Measurements from ENCODE around the gene MYO6.
"Not testable (repeated sequence)": the region's sequence is repeated elsewhere in the genome, so short reads cannot be mapped to it uniquely, and the experiment has no call there.

The MYO6 gene

DNA sequence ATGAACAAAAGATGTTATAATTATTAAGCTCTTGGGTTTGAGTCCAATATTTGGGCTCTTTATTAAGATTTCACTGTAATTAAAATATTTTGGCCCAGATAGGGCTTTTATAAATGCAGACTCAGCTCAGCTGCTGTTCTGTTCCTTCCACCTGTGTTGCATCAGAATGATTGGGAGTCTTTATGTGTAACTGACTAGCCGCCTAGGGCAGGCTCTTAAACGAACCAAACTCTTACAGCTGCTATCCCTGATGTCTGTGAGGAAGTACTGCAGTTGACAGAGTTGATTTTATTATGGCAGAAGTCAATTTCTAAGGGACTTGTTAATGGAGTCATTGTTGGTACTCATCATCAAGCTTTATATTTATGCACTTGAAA is 144.7 kb downstream of the MYO6 start:
- no peak for DNase-seq

DNA sequence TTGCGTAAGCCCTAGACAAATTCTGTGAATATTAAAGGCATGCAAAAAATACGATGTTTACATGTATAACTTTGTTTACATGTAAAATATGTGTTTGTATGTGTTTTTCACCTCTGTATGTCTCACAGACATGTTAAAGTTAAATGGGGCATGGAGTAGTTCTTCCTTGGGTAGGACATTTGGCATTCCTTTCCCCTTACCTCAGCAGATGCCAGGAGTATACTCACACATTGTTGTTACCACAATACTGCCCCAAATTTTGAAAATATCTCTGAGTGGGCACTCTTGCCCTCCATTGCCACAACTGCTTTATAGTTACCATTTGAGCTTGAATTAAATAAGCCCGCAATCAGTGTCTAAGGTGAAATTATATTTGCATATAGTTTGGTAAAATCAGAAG is 147.5 kb downstream of the MYO6 start:
- no peak for DNase-seq

DNA sequence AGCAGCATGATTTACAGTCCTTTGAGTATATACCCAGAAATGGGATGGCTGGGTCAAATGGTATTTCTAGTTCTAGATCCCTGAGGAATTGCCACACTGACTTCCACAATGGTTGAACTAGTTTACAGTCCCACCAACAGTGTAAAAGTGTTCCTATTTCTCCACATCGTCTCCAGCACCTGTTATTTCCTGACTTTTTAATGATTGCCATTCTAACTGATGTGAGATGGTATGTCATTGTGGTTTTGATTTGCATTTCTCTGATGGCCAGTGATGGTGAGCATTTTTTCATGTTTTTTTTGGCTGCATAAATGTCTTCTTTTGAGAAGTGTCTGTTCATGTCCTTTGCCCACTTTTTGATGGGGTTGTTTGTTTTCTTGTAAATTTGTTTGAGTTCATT is 151.2 kb downstream of the MYO6 start:
- DNase-seq, result not testable (repeated sequence)

GRCh38 chr6:75905129-75905528 is 156.1 kb downstream of the MYO6 start:
- not testable (repeated sequence) for DNase-seq

- no peak for DNase-seq
These were observed 157.8 kb downstream of the MYO6 start for GRCh38 chr6:75906871-75907270.

- no peak for DNase-seq
These were observed 158.4 kb downstream of the MYO6 start for GRCh38 chr6:75907444-75907843.

- DNase-seq, result no peak
These were observed 164.0 kb downstream of the MYO6 start for GRCh38 chr6:75913040-75913439.

- DNase-seq, result peak; percentile 48
These were observed 173.2 kb downstream of the MYO6 start for GRCh38 chr6:75922226-75922625.

GRCh38 chr6:75926293-75927168 is 177.5 kb downstream of the MYO6 start:
- DNase-seq, result no peak

DNA sequence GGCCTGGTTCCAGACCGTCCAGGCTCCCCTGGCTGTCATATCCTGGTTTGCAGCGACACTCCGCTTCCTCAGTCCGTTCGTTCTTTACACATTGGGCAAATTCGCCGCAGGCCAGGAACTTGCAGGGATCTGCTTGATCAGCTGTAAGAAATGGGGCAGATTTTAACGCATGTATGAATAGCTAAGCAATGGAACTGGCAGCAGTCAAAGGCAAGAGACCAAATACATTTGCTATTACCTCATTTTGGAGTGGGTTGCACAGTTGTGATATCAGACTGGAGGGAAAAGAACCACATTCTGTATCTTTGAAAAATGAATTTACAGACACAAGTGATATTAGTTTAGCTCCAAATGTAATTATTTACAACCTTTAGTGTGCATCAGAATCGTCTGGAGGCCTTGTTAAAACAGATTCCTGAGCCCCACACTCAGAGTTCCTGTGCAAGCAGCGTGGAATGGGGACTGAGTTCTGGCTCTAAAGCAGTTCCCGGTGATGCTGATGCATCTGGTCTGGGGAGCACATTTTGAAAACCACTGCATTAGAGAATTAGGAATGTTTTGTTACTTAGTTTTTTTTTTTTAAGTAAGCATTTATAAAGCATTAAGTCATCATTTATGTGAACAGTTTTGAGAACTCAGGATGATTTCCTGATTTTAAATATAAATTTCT is 182.1 kb downstream of the MYO6 start:
- DNase-seq, result no peak

DNA sequence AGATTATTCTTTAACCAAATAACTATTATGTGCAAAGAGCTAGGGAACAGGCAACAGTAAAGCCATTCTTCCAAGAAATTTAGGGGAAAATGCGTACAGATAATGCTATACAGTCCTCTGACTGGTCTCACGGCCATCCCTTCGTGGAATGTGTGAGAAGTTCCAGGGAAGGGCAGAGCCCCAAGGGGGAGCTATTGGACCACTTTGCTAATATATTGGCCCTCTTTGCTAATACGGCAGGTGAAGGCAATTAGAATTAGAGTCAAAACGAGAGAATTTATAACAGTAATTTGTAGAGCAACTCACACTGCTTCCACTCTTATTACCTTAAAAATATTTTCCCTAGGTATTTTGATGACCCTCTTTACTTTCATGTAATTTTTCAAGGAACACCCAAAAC is 183.0 kb downstream of the MYO6 start:
- peak; percentile 23 for DNase-seq

DNA sequence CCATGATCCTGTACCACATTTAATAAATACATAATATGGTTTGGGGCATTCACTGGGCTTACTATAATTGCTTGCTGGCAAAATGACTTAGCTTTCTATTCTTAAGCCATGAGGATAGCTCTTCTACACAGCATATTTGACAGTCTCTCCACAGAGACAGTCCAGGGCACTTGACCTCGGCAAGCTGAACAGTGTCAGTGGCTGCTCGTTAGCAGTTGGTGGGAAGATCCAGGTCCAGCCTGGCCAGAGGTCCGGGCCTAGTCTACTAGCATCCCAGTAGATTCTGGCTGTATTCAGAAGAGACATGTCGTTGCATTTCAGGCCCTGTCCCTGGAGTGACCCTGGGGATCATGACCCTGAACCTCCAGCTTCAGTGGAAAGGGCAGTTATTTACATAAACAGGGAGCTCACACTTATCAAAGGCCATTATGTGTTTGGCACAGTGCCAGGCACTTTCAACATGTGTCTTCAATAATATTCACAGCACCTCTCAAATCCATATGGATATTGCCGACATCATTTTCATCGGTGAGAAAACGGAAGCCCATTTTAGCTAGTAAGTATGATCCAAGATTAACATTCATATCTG is 184.4 kb downstream of the MYO6 start:
- DNase-seq, result no peak

- peak; percentile 77 for DNase-seq
These were observed 185.8 kb downstream of the MYO6 start for GRCh38 chr6:75934643-75935472.

DNA sequence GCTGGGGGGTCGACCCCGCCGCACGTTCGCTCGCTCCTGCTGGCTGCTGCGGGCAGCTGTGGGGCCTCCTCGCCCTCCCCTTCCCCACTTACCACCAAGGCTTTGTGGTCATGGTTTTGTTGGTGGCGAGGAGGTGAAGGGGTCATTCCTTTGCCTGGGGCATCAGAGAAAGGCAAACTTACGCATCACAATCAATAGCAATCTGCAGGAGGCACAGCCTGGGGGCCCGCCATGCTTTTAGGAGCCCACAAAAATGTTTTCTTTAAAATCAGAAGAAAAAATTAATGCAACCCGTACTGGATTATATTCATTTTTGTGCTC is 186.4 kb downstream of the MYO6 start:
- no peak for DNase-seq

DNA sequence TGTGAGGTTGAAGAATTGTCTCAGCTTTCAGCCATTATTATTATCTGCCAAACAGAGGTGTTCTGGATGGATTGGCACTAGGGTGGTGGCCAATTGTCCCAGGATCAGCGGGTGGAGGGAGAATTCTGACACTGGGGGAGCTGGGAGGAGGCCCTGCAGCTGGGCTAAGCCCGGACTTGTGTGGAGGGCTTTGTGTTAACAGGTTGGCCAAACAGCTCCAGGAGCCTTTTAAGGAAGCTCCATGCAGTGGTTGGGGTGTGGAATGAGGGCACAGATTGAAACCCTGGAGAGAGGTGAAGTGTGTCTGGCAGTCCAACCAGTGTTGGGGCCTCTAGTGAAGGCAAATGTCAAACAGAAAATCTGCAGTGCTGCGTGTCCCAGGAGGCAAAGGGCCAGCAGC is 187.6 kb downstream of the MYO6 start:
- DNase-seq, result no peak

GRCh38 chr6:75937846-75938245 is 188.8 kb downstream of the MYO6 start:
- no peak for DNase-seq

DNA sequence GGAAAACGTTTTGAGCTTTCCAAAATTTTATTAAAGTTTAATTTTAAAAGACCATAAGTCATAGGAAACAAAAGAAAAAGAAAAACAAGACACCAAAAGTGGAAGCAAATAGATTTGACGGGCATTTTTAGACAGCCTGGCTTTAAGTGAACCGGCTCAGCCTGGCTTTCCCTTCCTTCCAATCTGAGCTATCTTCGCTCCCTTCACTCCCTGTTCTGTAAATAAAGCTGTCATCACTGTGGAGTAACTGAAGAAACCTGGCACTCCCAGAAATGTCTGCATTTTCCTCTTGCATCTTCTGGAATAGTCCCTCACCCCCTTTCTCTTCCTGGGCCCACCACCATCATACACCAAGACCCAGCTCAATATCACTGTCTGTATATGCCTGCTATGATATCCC is 191.5 kb downstream of the MYO6 start:
- no peak for DNase-seq

GRCh38 chr6:75941509-75941908 is 192.5 kb downstream of the MYO6 start:
- DNase-seq, result no peak

DNA sequence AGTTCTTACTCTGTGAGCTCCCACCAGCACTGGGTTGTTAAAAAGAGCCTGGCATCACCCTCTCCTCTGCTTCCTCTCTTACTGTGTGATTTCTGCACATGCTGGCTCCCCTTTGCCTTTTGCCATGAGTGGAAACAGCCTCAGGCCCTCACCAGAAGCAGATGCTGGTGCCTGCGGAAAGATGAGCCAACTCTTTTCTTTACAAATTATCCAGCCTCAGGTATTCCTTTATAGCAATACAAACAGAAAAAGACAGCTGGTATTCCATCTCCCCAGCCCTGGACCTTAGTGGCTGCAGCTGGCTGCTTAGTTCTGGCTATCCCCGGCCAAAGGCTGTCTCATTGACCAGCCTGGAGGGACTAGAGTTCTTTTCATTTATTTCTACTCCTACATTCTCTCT is 194.3 kb downstream of the MYO6 start:
- DNase-seq, result no peak

GRCh38 chr6:75946146-75946831 is 197.2 kb downstream of the MYO6 start:
- DNase-seq, result no peak

DNA sequence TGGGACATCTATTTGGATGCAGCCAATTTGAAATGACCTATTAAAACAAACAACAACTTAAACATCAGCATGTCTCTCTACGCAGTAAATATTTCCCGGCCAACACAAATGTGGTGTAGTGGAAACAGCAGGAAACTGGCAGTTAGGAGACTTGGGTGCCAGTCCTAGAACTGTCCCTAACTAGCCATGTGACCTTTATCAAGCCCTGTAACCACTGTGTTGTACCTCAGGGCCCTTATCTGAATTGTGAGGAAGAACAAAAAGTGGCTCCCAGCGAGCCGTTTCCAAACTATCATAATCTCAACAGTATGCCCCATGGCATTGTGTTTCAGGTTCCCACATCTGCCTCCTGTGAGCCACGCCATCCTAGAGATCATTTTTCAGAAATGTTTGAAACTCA is 198.9 kb downstream of the MYO6 start:
- no peak for DNase-seq

- DNase-seq, result no peak
These were observed 203.1 kb downstream of the MYO6 start for GRCh38 chr6:75952128-75952527.

DNA sequence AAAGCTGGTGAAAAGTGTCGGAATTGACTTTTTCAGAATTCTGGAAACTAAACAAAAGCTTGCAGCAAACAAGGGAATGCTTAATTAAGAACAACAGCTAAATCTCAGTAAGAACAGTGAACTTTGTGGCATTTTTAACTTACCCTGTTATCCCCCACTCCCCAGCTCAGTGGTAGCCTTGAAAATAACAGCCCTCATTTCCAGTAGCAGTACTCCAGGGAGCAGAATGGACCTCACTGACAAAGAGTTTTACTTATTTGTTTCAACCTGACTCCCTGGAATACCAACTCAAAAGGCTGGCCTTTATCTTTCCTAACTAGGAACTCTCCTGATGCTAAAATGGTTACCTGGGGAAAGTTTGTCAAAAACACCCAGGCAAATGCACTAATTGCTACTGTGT is 214.5 kb downstream of the MYO6 start:
- DNase-seq, result no peak
